ENCODE results near the gene ANP32A.

DNA sequence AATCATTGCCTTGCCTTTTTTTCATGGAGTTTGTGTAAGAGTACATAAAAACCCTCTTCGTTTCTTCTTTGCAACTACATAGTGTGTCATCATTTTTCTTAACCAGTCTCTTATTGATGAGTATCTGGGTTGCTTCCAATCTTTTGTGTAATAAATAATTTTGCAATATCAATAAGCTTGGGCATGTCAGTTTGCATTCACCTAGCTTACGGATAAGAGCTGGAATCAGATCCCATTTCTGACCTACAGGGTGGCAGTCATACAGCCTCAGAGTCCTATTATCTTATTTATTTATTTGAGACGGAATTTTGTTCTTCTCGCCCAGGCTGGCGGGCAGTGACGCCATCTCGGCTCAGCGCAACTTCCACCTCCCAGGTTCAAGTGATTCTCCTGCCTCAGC is 18.3 kb downstream of the ANP32A start:
- TF ChIP-seq, protein P1, sequence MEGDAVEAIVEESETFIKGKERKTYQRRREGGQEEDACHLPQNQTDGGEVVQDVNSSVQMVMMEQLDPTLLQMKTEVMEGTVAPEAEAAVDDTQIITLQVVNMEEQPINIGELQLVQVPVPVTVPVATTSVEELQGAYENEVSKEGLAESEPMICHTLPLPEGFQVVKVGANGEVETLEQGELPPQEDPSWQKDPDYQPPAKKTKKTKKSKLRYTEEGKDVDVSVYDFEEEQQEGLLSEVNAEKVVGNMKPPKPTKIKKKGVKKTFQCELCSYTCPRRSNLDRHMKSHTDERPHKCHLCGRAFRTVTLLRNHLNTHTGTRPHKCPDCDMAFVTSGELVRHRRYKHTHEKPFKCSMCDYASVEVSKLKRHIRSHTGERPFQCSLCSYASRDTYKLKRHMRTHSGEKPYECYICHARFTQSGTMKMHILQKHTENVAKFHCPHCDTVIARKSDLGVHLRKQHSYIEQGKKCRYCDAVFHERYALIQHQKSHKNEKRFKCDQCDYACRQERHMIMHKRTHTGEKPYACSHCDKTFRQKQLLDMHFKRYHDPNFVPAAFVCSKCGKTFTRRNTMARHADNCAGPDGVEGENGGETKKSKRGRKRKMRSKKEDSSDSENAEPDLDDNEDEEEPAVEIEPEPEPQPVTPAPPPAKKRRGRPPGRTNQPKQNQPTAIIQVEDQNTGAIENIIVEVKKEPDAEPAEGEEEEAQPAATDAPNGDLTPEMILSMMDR (IDR thresholded peaks at IDR 0.05): no peak
- TF ChIP-seq POLR2A (IDR thresholded peaks at IDR 0.05) (no peak), EP300 (IDR thresholded peaks at IDR 0.05) (no peak)
